ENCODE results near the gene UNC13B. TPM values are rescaled to one million over a fixed set of nuclear protein-coding genes. Genes with fewer than 3 reads are reported as not detected.

Gene UNC13B
- total and polyA plus RNA-seq, 2 of the 8 experiments (the other 6 are each of a cell fraction or from before 2014, with no cell fraction given), result 23.1 to 51.7 TPM

- H4K91ac ChIP-seq (replicated peaks; ENCODE audit: insufficient read length, low read length), result no peak overlapping the region
- H3K27ac ChIP-seq (ENCODE audit: low read depth, low read length), result no peak overlapping the region
- H2BK20ac ChIP-seq (ENCODE audit: low read length), result no peak overlapping the region
- H4K8ac ChIP-seq (ENCODE audit: extremely low read depth, insufficient read depth, low read length), result no peak overlapping the region
- no peak overlapping the region for H3K56ac ChIP-seq (replicated peaks; ENCODE audit: insufficient read length, low read depth, low read length)
- H3K23me2 ChIP-seq (ENCODE audit: low read depth, low read length), result no peaks in the 10 kb centered on the region
- peaks cover 0 to 1% of the 10 kb centered on the region in 2 experiments for H4K20me1 ChIP-seq (replicated peaks in 1 of 2; ENCODE audit: control insufficient read depth in 1 of 2, insufficient read depth in 2 of 2, low read length in 2 of 2)
- H2BK5ac ChIP-seq (ENCODE audit: low read depth, low read length), result no peak overlapping the region
- H2AFZ ChIP-seq (ENCODE audit: low read length), result no peak overlapping the region
- H3K79me2 ChIP-seq (ENCODE audit: control insufficient read depth in 1 of 2, insufficient read depth in 2 of 2, low read length in 2 of 2), result peaks cover 0 to 4% of the 10 kb centered on the region in 2 experiments; a peak in 1 of 4 replicates
- POLR2A ChIA-PET (ENCODE audit: partially characterized antibody), result interaction anchor here (1.1 kb wide), 1 partner anchor 22 kb away, joined by 4 read pairs; no protein-coding TSS in a partner anchor
- no peak overlapping the region for H2BK120ac ChIP-seq (replicated peaks; ENCODE audit: low read depth, low read length)
- no peaks in the 10 kb centered on the region for H3K27me3 ChIP-seq (replicated peaks in 1 of 4; ENCODE audit: control insufficient read depth in 3 of 4, extremely low read depth in 1 of 4, insufficient read depth in 3 of 4, low read length in 3 of 4)
- CTCF ChIA-PET (ENCODE audit: partially characterized antibody), result interaction anchor here (1.1 kb wide), 1 partner anchor 44 kb away, joined by 3 read pairs; no protein-coding TSS in a partner anchor
- no peaks in the 10 kb centered on the region for H3K79me1 ChIP-seq (ENCODE audit: low read depth, low read length)
- H3K23ac ChIP-seq (ENCODE audit: insufficient read length), result no peak overlapping the region
- no peak overlapping the region for H2BK15ac ChIP-seq (ENCODE audit: low read length)
- no peak overlapping the region for H3K4me3 ChIP-seq (ENCODE audit: extremely low read depth in 1 of 4, insufficient read depth in 2 of 4, low read depth in 3 of 4, low read length in 4 of 4)
- H2BK12ac ChIP-seq (ENCODE audit: low read depth, low read length), result no peak overlapping the region
- H3K36me3 ChIP-seq (ENCODE audit: control insufficient read depth in 2 of 4, insufficient read depth in 4 of 4, low read length in 3 of 4), result no peaks in the 10 kb centered on the region
- H3K4me1 ChIP-seq (replicated peaks in 1 of 4; ENCODE audit: control insufficient read depth in 3 of 4, insufficient read depth in 4 of 4, low read length in 3 of 4), result no peaks in the 10 kb centered on the region
- H3K4ac ChIP-seq (replicated peaks; ENCODE audit: insufficient read length, low read depth, low read length), result no peak overlapping the region
- WGBS, 2 experiments (ENCODE audit: extremely low coverage in 1 of 2, insufficient coverage in 1 of 2, insufficient read length in 1 of 2, insufficient replicate concordance in 2 of 2, low coverage in 1 of 2, low lambda C conversion rate in 2 of 2, missing lambda C conversion rate in 1 of 2), result 95% methylated on average over 4 of the region's 4 CpGs; no CpG with 5 or more reads in 1 of the 2 experiments
- no peak overlapping the region for H3K4me2 ChIP-seq (ENCODE audit: insufficient read depth in 1 of 2, low read depth in 2 of 2, low read length in 2 of 2)
- H3K18ac ChIP-seq (ENCODE audit: extremely low read depth, low read length), result no peak overlapping the region
- H3K9ac ChIP-seq (replicated peaks in 1 of 4; ENCODE audit: extremely low read depth in 1 of 4, low read depth in 3 of 4, low read length in 3 of 4), result no peak overlapping the region
- H3K9me3 ChIP-seq (ENCODE audit: insufficient read depth in 2 of 2, low read depth in 1 of 2, low read length in 1 of 2), result no peaks in the 10 kb centered on the region
- H3K14ac ChIP-seq (ENCODE audit: insufficient read length), result no peak overlapping the region
- no peak overlapping the region for H2AK5ac ChIP-seq (ENCODE audit: low read depth, low read length)
- DNase-seq (ENCODE audit: low read depth in 1 of 2, low spot score in 2 of 2) (no peak), FAIRE-seq (no peak)
- no peak overlapping the region for H4K5ac ChIP-seq (ENCODE audit: insufficient read length, low read depth, low read length)
- TF ChIP-seq SP4 (IDR thresholded peaks at IDR 0.05; ENCODE audit: low read length) (no peak), MAFK (IDR thresholded peaks at IDR 0.05; ENCODE audit: low read depth, low read length) (no peak), RFX5 (IDR thresholded peaks at IDR 0.05; ENCODE audit: borderline replicate concordance, low read depth, low read length) (no peak), HDAC2 (IDR thresholded peaks at IDR 0.05; ENCODE audit: borderline replicate concordance in 1 of 2, low read depth in 2 of 2, low read length in 2 of 2) (no peak), NRF1 (IDR thresholded peaks at IDR 0.05; ENCODE audit: low read depth, low read length) (no peak), USF2 (IDR thresholded peaks at IDR 0.05; ENCODE audit: low read length) (no peak), RAD21 (IDR thresholded peaks at IDR 0.05 in 1 of 2, conservative IDR thresholded peaks at IDR 0.05 in 1 of 2; ENCODE audit: low read depth in 2 of 2, low read length in 2 of 2) (no peak), JUND (IDR thresholded peaks at IDR 0.05; ENCODE audit: low read length) (no peak), CBX5 (IDR thresholded peaks at IDR 0.05; ENCODE audit: low read depth, low read length) (no peak), POLR2A (IDR thresholded peaks at IDR 0.05; ENCODE audit: control extremely low read depth in 1 of 2, low read depth in 2 of 2, low read length in 2 of 2) (no peak), ATF2 (IDR thresholded peaks at IDR 0.05; ENCODE audit: low read length) (no peak)
Observed at GRCh38 chr9:35211854-35212253, 50.0 kb downstream of the UNC13B start.
